Measurements from ENCODE around the gene THAP9.

- no peak for TF ChIP-seq POLR2A (IDR thresholded peaks at IDR 0.05; ENCODE audit: low read length)
- no peak for TF ChIP-seq GATA1 (IDR thresholded peaks at IDR 0.05; ENCODE audit: low read depth, low read length)
Observed at GRCh38 chr4:82852751-82853285, 47.7 kb upstream of the THAP9 start.
